GM19324 (cell line): ENCODE results near the gene SLC13A3.

Experiments used
- ATAC-seq: cut with Tn5 transposase; IDR thresholded peaks from one replicate; pipeline ENCODE4 v1.9.1; 2021; ENCODE audit warnings: mild to moderate bottlenecking, moderate library complexity; ENCODE audit not compliant: unreplicated experiment, low FRiP score

SLC13A3 gene

GRCh38 chr20:46563170-46563859 lies 87.9 kb downstream of the SLC13A3 start:
- ATAC-seq, result no peak

GRCh38 chr20:46562373-46563169 lies 88.7 kb downstream of the SLC13A3 start:
- no peak for ATAC-seq

DNA sequence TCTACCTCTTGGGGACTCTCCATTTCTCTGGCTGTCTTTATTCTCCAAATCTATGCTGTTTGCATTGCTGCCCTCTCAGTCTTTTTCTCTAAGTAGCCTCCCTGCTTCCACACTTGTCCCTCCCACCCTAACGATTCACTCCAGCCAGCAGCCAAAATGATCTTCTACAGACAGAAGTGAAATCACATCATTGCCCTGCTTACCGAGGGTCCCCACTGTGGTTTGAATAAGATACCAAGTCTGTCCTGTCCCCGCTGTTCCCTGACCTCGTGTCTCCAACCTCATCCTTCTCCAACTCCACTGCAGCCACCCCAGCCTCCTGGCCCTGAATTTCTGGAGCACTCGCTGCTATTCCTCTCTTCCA lies 89.3 kb downstream of the SLC13A3 start:
- no peak for ATAC-seq

DNA sequence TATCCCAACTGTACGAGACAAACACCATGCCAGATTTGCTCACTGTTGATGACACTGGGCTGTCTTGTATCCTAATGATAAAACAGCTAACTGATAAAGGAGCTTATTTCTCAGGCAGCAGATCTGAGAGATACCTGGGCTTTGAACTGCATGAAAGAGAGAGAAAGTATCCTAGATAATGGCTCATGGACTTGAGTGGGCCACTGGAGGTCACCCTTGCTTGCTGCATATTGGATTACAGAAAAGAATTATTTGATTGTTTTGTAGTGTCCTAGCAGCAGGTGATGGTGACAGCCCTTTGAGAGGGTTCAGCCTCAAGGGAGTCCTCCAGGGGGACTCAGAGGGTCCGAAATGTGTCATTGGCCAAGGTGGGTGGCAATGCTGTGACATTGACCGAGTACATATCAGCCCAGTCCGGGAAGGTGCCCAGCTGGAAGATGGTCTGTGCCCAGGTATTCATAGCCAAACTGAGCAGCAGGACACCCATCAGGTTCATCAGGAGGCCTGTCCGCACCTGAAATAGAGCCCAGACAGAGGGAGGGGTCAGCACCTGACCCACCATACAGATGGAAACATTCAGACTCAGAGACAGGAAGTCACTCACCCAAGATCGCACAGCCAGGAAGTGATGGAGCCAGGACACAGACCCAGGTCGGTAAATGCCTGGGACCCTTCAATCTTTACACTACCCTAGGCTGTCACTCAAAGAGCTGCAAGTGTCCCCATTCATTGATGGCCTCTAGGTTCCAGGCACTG lies 91.4 kb downstream of the SLC13A3 start:
- no peak for ATAC-seq

DNA sequence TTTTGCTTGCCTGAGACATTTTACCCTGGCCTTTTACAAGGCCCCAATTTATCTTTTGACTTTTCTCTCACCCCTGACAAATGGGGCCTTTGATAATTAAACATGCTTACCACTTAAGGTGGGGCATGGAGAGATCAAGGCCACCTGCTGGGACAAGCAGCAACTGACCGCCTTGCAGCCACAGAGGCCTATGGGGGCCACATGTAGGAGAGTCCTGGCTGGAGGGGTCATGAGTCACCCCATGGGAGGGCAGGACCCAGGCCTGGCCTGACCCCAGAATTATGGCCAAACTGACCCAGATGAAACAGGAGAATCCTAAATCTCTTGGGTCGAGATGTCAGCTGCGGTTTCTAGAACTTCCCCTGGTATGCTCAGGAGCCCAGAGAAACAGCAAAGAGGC lies 92.3 kb downstream of the SLC13A3 start:
- no peak for ATAC-seq

DNA sequence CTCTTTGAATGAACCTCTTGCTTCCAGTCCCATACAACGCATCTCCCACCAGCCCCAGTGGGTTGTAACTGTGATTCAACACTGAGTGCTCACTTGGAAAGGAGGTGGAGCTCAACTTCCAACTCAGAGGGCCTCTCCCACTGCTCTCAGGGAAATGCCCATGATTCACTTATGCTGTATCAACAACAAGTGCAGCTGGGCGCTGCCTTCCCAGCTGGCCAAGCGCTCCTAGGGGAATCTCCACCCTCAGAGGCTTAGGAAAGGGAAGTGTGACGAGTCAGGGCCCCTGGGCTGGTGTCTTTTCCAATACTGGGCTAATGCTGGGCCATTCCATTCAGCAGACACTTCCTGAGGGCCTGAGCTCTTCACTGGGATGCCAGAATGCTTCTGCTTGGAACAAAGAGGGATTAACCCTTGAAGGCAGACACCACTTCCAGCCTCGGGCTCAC lies 92.7 kb downstream of the SLC13A3 start:
- no peak for ATAC-seq

- ATAC-seq, result no peak
These were observed 93.9 kb downstream of the SLC13A3 start for GRCh38 chr20:46557231-46557956.

GRCh38 chr20:46555370-46555956 lies 95.8 kb downstream of the SLC13A3 start:
- no peak for ATAC-seq

GRCh38 chr20:46554828-46555227 lies 96.4 kb downstream of the SLC13A3 start:
- ATAC-seq, result no peak

DNA sequence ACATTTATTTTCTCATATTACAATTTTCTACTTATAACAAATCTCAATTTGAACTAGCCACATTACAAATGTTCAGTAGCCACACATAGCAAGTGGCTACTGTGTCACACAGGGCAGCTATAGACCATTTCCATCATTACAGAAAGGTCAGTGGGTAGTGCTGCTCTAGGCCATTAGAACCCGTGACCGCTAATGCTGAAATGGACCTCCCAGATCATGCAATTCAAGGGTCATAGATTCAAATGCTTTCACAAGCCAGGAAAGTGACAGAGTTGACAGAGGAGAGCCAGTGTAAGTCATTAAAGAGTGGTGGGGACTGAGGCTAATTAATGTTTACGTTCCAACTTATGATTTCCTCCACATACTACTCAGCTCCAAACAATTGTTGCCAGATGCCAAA lies 97.3 kb downstream of the SLC13A3 start:
- no peak for ATAC-seq

- ATAC-seq, result no peak
These were observed 98.5 kb downstream of the SLC13A3 start for GRCh38 chr20:46552460-46553420.

GRCh38 chr20:46551522-46552381 lies 99.5 kb downstream of the SLC13A3 start:
- ATAC-seq, result no peak

- no peak for ATAC-seq
These were observed 100.8 kb downstream of the SLC13A3 start, which contains the start of gene OCSTAMP for GRCh38 chr20:46550461-46550860. Gene OCSTAMP, minus strand, starts transcription at chr20:46550654. Its CDS starts 94 bp downstream, at chr20:46550560.

- ATAC-seq, result no peak
These were observed 101.9 kb downstream of the SLC13A3 start for GRCh38 chr20:46549188-46549972.

- ATAC-seq, result no peak
These were observed 102.6 kb downstream of the SLC13A3 start for GRCh38 chr20:46548688-46549087.

DNA sequence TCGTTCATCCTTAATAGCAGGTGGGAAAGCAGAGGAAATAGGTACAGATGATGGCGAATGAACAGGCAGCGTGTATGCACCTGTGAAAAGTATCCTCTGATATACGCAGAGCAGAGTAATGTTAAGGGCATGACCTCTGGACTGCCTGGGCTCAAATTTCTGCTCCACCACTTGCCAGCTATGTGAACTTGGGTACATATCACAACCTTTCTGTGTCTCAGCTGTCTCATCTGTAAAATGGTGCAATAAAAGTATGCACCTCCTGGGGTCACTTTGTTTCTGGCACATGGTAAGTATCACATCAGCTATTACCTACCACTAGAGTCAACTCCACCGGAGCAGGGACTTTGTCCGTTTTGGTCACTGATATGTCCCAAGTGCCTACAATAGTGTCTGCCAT lies 103.3 kb downstream of the SLC13A3 start:
- ATAC-seq, result no peak

- ATAC-seq, result no peak
These were observed 104.3 kb downstream of the SLC13A3 start for GRCh38 chr20:46546936-46547335.
